PC-3 (cell line): ENCODE measurements around the gene DIP2C. TPM values are rescaled to one million over a fixed set of nuclear protein-coding genes. Genes with fewer than 3 reads are reported as not detected.

Experiments
- ATAC-seq: fragments of 200-7000 bp; cut with Tn5 transposase; 2 replicates; pipeline ENCODE4 v1.9.1; 2020; ENCODE audit warnings: mild to moderate bottlenecking, moderate library complexity
- BruUV-seq: library from RNA; stranded (reverse); fragments of 400-500 nt; replicated peaks from 2 replicates; lab custom pipeline; 2021; lab: Mats Ljungman, UMichigan
- CTCF ChIA-PET: fragments of 300-600 bp; sonication (Branson Sonifier 250); formaldehyde crosslinking; loops from one replicate; lab custom pipeline; 2022; ENCODE audit warnings: antibody characterized with exemption; lab: Charles Lee
- POLR2A ChIA-PET: fragments of 300-600 bp; sonication (Branson Sonifier 250); formaldehyde crosslinking; loops from one replicate; lab custom pipeline; 2022; ENCODE audit warnings: antibody characterized with exemption; ENCODE audit not compliant: unreplicated experiment; lab: Charles Lee
- DNase-seq: peaks from one replicate; pipeline ENCODE4 v3.0.0-alpha.2; 2015
- H2AFZ ChIP-seq: fragments of 300-600 bp; sonication (generic); 2 replicates; pipeline ENCODE4 v1.6.0; 2016; ENCODE audit warnings: antibody characterized with exemption, low read length
- H3F3A ChIP-seq: fragments of 300-600 bp; sonication (generic); one replicate; pipeline ENCODE4 v1.6.0; 2017; ENCODE audit warnings: antibody characterized with exemption, low read length, control low read depth, mild to moderate bottlenecking; ENCODE audit not compliant: unreplicated experiment
- H3K27ac ChIP-seq: fragments of 300-600 bp; sonication (generic); 2 replicates; pipeline ENCODE4 v1.5.1; 2016; ENCODE audit warnings: mild to moderate bottlenecking, low read length
- H3K27me3 ChIP-seq: fragments of 300-600 bp; sonication (generic); 2 replicates; pipeline ENCODE4 v1.6.1; 2016; ENCODE audit warnings: low read length, mixed read lengths
- H3K36me3 ChIP-seq: fragments of 300-600 bp; sonication (generic); 2 replicates; pipeline ENCODE4 v1.6.1; 2016; ENCODE audit warnings: low read depth, mixed run types, low read length, mixed read lengths
- H3K4me1 ChIP-seq: fragments of 300-600 bp; sonication (generic); 2 replicates; pipeline ENCODE4 v1.5.1; 2016; ENCODE audit warnings: low read length; ENCODE audit not compliant: insufficient read depth
- H3K4me2 ChIP-seq: fragments of 300-600 bp; sonication (generic); 2 replicates; pipeline ENCODE4 v1.6.0; 2016; ENCODE audit warnings: low read length
- H3K4me3 ChIP-seq: fragments of 300-600 bp; sonication (generic); 2 replicates; pipeline ENCODE4 v1.5.1; 2016; ENCODE audit warnings: mild to moderate bottlenecking, low read length, mixed read lengths
- H3K79me2 ChIP-seq: fragments of 300-600 bp; sonication (generic); 2 replicates; pipeline ENCODE4 v1.6.1; 2017; ENCODE audit warnings: low read length, mixed read lengths
- H3K9ac ChIP-seq: fragments of 300-600 bp; sonication (generic); 2 replicates; pipeline ENCODE4 v1.6.0; 2016; ENCODE audit warnings: mild to moderate bottlenecking, low read length
- H3K9me2 ChIP-seq: fragments of 300-600 bp; sonication (generic); replicated peaks from 2 replicates; pipeline ENCODE4 v1.6.1; 2016; ENCODE audit warnings: mixed run types, low read length, mixed read lengths
- H3K9me3 ChIP-seq: fragments of 300-600 bp; sonication (generic); 2 replicates; pipeline ENCODE4 v1.6.1; 2016; ENCODE audit warnings: low read length, mixed read lengths
- H4K20me1 ChIP-seq: fragments of 300-600 bp; sonication (generic); 2 replicates; pipeline ENCODE4 v1.6.1; 2016; ENCODE audit warnings: low read length, mixed read lengths
- EZH2 ChIP-seq: fragments of 300-600 bp; sonication (generic); IDR thresholded peaks from one replicate; pipeline ENCODE4 v1.6.1; 2017; ENCODE audit warnings: antibody characterized with exemption, mild to moderate bottlenecking, low read length; ENCODE audit not compliant: unreplicated experiment
- EZH2phosphoT487 ChIP-seq: fragments of 300-600 bp; sonication (generic); IDR thresholded peaks from 2 replicates; pipeline ENCODE4 v1.6.1; 2018; ENCODE audit warnings: mild to moderate bottlenecking, antibody characterized with exemption, low read length, borderline replicate concordance
- intact Hi-C: fragments of 100-400 bp; cut with micrococcal nuclease; formaldehyde crosslinking; loops from 2 replicates; pipeline ENCODE4 v1.9.0; 2023
- total RNA-seq: library from RNA; depleted of rRNA; stranded (reverse); fragments of >200 nt; gene quantifications from 2 replicates; pipeline ENCODE4 v1.2.3, GENCODE V29; 2014
- TF ChIP-seq, protein P1 (sequence below): fragments of 300-600 bp; sonication (generic); conservative IDR thresholded peaks from 2 replicates; pipeline ENCODE4 v1.5.1; 2017; ENCODE audit warnings: antibody characterized with exemption, low read depth, mild to moderate bottlenecking, low read length

DIP2C gene
- total RNA-seq, 1 experiment from 2014 or later = 3.1 TPM

DNA sequence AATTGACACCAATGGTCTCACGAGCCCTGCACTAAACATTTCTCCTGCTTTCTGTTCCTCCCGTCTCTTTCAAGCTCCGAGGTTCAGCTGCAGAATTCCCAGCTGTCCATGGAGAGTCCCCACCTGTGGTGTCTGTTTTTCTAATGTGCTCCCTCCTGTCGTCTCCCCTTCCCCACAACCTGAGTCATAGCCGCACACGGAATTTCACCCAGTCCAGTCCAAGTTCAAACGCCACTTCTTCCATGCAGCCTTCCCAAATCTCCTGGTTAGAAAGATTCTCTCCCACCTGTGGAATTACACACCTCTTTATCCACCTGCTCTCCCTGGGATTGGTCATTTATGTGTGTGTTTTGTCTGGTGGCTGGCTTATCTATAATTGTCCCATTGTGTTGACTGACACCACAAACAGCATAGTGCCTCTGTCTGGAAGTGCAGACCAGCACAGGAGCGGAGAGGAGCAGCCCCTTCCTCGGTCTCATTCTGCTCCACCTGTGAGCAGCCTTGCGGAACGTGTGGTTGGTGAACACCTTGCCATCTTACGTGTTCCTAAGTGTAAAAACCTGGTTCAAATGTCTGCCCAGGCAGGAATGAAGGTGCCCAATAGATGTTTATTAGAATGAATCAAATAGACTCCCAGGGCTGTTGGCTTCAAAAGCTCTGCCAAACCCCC, 3.3 kb upstream of the DIP2C start:
- Histone ChIP-seq H3K9me3 (no peaks in the 10 kb centered on the region), H3F3A (no peaks in the 10 kb centered on the region), H3K4me3 (no peak overlapping the region), H3K27me3 (no peaks in the 10 kb centered on the region), H3K4me2 (no peak overlapping the region), H3K9ac (no peak overlapping the region), H4K20me1 (no peaks in the 10 kb centered on the region), H3K27ac (no peak overlapping the region), H3K79me2 (peaks cover 9% of the 10 kb centered on the region; the same call in 1 of the 2 replicates), H3K4me1 (peaks cover 3% of the 10 kb centered on the region; the same call in 1 of the 2 replicates), H3K36me3 (no peaks in the 10 kb centered on the region), H2AFZ (no peak overlapping the region), H3K9me2 (no peaks in the 10 kb centered on the region)
- DNase-seq (no peak), ATAC-seq (no peak)
- no peak for TF ChIP-seq EZH2phosphoT487
- TF ChIP-seq, protein P1, sequence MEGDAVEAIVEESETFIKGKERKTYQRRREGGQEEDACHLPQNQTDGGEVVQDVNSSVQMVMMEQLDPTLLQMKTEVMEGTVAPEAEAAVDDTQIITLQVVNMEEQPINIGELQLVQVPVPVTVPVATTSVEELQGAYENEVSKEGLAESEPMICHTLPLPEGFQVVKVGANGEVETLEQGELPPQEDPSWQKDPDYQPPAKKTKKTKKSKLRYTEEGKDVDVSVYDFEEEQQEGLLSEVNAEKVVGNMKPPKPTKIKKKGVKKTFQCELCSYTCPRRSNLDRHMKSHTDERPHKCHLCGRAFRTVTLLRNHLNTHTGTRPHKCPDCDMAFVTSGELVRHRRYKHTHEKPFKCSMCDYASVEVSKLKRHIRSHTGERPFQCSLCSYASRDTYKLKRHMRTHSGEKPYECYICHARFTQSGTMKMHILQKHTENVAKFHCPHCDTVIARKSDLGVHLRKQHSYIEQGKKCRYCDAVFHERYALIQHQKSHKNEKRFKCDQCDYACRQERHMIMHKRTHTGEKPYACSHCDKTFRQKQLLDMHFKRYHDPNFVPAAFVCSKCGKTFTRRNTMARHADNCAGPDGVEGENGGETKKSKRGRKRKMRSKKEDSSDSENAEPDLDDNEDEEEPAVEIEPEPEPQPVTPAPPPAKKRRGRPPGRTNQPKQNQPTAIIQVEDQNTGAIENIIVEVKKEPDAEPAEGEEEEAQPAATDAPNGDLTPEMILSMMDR = no peak
- TF ChIP-seq EZH2 = no peak
- BruUV-seq = no TSS peak
- CTCF ChIA-PET = interaction anchor here (1.3 kb wide), 1 partner anchor 97 kb away, joined by 3 read pairs; no protein-coding TSS in a partner anchor
- intact Hi-C loops = no loop called here
- POLR2A ChIA-PET = no interaction called here

DNA sequence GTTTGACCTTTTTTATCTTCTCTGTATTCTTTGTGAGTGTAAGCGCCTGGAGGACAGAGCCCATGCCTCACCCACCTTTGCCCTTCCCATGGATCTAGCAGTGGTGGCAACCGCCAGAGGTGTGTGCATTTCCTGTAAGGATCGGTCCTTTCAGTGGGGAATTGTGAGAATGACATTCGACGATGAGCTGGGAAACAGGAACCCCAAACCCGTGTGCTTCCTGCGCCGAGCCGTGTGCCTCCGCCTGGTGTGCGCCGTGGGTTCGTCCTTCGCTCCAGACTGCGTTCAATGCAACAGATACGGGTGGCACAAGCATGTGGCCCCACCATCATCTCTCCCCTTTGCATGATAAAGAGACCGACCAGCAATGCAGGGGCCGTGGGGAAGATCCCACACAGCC, 1.7 kb upstream of the DIP2C start:
- intact Hi-C loops = no loop called here
- ATAC-seq (no peak), DNase-seq (no peak)
- TF ChIP-seq, protein P1 = no peak
- no peak for TF ChIP-seq EZH2
- no peak for TF ChIP-seq EZH2phosphoT487
- Histone ChIP-seq H3K79me2 (peaks cover 25% of the 10 kb centered on the region), H3K4me1 (peaks cover 8% of the 10 kb centered on the region; the same call in 1 of the 2 replicates), H3K9me2 (no peaks in the 10 kb centered on the region), H3K4me2 (no peak overlapping the region), H3F3A (no peaks in the 10 kb centered on the region), H3K4me3 (no peak overlapping the region), H4K20me1 (no peaks in the 10 kb centered on the region), H3K9ac (no peak overlapping the region), H2AFZ (no peak overlapping the region), H3K27ac (no peak overlapping the region), H3K9me3 (no peaks in the 10 kb centered on the region), H3K36me3 (no peaks in the 10 kb centered on the region), H3K27me3 (no peaks in the 10 kb centered on the region)
- BruUV-seq = no TSS peak
- CTCF ChIA-PET = no interaction called here
- POLR2A ChIA-PET = no interaction called here
